ENCODE data around the gene PTPRG.

Gene PTPRG

GRCh38 chr3:61562721-61563312 is 1.4 kb downstream of the PTPRG start:
- DNase-seq (ENCODE audit: low read depth in 2 of 2), result no peak

DNA sequence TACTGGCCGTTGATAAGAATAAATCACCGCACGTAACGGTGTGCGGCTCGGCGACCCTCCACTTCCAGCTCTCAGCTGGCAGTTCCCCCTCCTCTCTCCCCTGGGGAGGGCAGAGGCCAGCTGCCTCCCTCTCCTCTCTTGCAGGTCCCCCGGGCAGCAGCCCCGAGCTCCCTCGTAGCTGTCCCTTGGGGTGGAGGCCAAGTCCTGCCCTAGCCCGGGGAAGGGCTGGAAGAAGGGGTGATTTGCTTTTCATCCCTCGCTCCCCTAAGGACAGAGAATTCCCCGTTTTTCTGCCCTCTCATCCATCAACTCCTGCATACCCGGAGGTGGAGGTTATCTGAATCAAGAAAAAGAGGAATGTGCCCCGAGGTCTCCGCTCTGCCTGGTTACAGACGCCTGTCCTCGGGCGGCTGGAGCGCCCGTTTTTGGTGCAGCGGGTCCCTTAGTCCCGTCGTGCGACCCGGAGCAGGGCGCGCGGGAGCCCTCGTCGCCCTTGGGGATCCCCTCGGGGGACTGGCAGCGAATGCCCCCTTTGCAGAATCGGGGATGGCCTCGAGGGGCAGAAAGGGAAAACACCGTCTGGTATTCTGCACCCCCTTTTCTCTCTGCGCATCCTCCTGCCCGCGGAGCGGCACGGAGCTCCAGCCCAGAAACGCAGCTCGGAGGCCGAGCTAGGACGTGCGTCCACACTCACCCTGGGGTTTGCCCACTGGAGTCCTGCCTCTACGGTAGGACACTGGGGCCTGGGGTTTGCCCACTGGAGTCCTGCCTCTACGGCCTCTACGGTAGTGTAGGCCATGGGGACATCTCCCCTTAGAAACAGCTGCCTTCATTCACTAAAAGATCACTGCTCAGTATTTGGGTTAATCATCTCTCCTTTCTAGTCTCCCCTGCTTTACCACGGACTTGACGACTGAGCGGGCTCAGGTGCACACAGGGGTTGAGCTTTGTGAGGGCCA is 2.2 kb downstream of the PTPRG start:
- no peak for DNase-seq (ENCODE audit: low read depth in 2 of 2)

DNA sequence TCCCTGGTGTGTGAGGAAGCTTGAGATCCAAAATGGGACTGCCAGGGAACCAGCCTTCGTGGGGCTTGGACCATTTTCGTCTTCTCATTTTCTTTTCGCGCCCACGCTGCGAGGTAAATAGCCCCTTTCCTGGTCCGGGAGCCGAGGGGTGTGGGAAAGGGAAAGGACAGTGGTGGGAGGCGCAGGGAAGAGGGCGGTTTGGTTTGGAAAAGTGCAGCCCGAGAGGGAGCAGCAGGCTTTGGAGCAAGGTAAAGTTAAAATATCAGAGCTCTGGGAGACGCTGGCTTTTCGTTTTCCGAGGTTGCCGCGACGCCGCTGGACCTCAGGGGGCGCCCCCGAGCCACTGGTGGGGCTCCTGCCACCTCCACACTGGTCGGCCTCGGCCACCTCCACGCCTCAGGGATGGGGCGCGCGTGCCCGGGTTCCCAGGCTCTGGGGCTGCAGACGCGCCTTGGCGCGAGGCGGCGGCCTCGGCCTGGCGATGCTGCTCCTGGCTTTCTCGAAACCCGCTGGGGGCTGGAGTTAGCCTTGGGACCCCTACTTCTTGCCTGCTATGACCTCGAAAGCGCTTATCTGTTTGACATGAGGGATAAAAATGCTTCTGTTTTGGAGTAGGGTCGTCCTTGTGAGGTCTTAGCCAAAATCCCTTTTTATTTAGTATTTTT is 3.2 kb downstream of the PTPRG start:
- DNase-seq (ENCODE audit: low read depth in 2 of 2), result no peak

- no peak for DNase-seq (ENCODE audit: low read depth in 2 of 2)
These were observed 4.2 kb downstream of the PTPRG start for GRCh38 chr3:61565569-61565968.

DNA sequence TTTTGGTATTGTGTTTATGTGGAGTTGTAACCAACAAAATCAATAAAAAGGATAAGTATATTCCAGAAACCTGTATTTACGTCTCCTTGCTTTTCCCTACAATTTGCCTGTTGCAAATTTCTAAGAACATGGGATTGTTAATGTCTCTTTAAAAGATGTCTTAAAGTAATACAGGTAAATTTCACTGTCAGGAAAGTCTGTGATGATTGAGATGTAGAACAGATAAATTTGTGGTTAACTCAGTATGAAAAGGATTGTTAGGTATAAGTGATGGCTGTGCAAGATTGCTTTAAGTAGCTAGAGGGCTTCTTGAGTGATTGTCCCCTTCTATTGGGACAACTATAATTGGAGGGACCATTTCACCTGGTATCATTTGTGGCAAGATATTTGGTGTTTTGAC is 6.8 kb downstream of the PTPRG start:
- no peak for DNase-seq (ENCODE audit: low read depth in 2 of 2)

- DNase-seq (ENCODE audit: low read depth in 2 of 2), result no peak
These were observed 8.6 kb downstream of the PTPRG start for GRCh38 chr3:61569856-61570580.

- no peak for DNase-seq (ENCODE audit: low read depth in 2 of 2)
These were observed 9.4 kb downstream of the PTPRG start for GRCh38 chr3:61570813-61571212.

GRCh38 chr3:61571516-61572336 is 10.4 kb downstream of the PTPRG start:
- DNase-seq (ENCODE audit: low read depth in 2 of 2), result no peak

DNA sequence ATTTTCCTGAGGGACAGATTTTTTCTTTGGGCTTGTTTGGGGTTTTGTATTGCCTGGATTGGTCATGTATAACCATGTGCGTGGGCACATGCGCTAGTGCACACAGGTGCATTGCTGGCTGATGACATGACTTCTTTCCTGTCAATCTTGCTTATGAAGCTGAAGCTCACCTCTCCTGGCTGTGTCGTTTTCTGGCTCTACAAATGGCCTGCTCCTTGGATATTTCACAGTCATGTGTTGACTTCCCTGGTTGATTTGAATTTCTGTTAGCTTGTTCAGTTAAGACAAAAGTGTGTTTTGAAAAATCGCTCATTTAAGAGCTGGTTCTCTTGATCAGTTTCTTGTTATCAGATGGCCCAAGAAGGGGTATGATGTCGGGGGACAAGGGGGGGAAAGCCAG is 11.5 kb downstream of the PTPRG start:
- DNase-seq (ENCODE audit: low read depth in 2 of 2), result no peak

DNA sequence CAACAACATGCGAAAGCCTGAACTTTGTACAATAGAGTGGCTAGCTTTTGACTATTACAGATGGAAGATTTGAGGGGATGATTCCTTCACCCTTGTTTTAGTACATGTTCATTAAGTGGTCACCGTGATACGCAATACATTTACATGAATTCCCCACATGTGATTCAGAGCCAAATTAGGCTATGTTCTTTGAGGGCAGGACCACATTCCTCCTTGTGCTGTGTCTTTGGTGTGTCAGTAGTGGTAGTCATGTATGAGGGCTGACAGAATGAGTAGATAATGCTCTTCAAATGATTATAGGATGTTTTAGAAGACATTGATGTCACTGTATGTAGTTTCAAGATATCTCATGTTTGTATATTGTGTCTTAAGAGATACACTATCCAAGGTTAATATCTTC is 12.1 kb downstream of the PTPRG start:
- DNase-seq (ENCODE audit: low read depth in 2 of 2), result no peak

- DNase-seq (ENCODE audit: low read depth in 2 of 2), result no peak
These were observed 13.5 kb downstream of the PTPRG start for GRCh38 chr3:61574854-61575253.

GRCh38 chr3:61575893-61576292 is 14.5 kb downstream of the PTPRG start:
- DNase-seq (ENCODE audit: low read depth in 2 of 2), result no peak

DNA sequence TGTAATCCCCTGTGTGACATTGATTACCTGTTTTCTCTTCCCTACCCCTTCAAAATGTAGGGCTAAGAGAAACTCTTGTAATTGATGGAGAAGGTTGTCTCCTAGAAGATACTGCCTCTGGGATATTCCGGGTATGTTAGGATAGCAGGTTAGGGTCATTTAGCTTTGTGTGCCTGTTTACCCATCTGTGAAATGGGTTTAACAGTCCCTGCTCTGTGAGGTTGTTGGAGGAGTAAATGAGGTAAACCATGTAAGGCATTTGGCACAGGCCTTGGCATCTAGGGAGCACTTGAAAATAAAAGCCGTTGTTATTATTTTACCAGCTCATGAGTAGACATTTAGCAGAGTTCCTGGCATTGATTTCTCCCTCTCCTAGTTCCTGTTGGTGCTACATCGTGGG is 16.4 kb downstream of the PTPRG start:
- no peak for DNase-seq (ENCODE audit: low read depth in 2 of 2)

GRCh38 chr3:61578667-61579367 is 17.4 kb downstream of the PTPRG start:
- DNase-seq (ENCODE audit: low read depth in 2 of 2), result no peak

DNA sequence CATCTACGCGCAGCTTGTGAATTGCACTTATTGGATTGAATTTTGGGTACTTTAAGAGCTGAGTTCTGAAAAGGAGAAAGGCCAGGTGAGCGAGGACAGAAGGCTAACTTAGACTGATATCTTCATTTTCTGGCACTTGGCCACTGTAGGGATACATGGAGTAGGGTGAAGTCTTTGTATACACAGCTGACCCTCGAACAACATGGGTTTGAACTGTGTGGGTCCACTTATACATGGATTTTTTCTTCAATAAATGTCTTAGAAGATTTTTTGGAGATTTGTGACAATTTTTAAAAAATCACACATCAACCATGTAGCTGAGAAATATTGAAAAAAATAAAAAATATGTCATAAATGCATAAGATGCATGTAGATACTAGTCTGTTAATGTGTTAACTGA is 18.3 kb downstream of the PTPRG start:
- no peak for DNase-seq (ENCODE audit: low read depth in 2 of 2)

- no peak for DNase-seq (ENCODE audit: low read depth in 2 of 2)
These were observed 19.7 kb downstream of the PTPRG start for GRCh38 chr3:61580982-61581643.

DNA sequence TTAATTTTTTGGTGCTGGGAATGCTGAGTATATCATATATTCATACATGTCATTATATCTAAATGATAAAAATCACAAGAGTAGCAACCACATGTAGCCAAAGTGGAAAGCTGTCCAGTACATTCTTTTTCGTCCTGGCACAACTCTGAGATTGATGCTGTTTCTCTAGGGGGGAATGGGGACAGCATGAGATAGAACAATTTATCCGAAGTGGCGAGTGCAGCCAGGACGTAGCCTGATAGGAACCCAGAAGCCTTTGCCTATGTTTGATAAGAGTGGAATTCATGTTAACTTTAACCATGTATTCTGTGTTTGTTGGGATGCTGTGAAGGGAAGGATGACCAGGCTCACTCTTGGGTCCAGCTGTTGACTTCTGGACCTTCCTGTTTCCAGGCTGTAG is 20.9 kb downstream of the PTPRG start:
- no peak for DNase-seq (ENCODE audit: low read depth in 2 of 2)

GRCh38 chr3:61582846-61583245 is 21.5 kb downstream of the PTPRG start:
- no peak for DNase-seq (ENCODE audit: low read depth in 2 of 2)

- DNase-seq (ENCODE audit: low read depth in 2 of 2), result no peak
These were observed 22.8 kb downstream of the PTPRG start for GRCh38 chr3:61583890-61584875.
